Fibroblast of pulmonary artery (primary cell): ENCODE measurements around the gene IL2RA.

Source experiments
- DNase-seq: peaks from one replicate; pipeline ENCODE4 v3.0.0-alpha.2; 2010; ENCODE audit warnings: low read depth
- H3K4me3 ChIP-seq: replicated peaks from 2 replicates; pipeline ENCODE4 v1.5.1; 2011; ENCODE audit warnings: low read depth, mild to moderate bottlenecking, control low read depth, low read length, moderate library complexity
- TF ChIP-seq, protein P1 (sequence below): IDR thresholded peaks from 2 replicates; pipeline ENCODE4 v1.5.1; 2011; ENCODE audit warnings: mild to moderate bottlenecking, control low read depth, low read length, inconsistent platforms; ENCODE audit errors: missing control alignments

Gene IL2RA

DNA sequence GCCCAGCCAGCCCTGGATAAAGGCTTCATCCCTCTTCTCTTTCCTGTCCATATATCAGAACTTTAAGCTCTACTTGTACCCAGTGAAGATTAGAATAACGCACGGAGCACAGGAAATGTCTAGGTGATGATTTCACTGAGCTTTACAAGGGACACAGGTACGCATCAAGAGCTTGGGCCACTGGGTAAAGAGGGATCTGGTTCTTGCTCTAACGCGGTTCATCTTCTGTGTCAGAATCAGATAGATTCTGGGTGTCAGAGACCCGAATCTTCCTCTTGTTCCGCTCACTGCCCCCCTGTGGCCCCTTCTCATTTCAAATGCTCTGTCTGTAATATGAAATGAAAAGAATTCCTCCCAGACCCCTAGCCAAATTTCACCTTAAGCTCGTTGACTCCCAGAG is 24.7 kb downstream of the IL2RA start:
- no peak for DNase-seq
- TF ChIP-seq, protein P1, sequence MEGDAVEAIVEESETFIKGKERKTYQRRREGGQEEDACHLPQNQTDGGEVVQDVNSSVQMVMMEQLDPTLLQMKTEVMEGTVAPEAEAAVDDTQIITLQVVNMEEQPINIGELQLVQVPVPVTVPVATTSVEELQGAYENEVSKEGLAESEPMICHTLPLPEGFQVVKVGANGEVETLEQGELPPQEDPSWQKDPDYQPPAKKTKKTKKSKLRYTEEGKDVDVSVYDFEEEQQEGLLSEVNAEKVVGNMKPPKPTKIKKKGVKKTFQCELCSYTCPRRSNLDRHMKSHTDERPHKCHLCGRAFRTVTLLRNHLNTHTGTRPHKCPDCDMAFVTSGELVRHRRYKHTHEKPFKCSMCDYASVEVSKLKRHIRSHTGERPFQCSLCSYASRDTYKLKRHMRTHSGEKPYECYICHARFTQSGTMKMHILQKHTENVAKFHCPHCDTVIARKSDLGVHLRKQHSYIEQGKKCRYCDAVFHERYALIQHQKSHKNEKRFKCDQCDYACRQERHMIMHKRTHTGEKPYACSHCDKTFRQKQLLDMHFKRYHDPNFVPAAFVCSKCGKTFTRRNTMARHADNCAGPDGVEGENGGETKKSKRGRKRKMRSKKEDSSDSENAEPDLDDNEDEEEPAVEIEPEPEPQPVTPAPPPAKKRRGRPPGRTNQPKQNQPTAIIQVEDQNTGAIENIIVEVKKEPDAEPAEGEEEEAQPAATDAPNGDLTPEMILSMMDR = no peak
- H3K4me3 ChIP-seq = no peak overlapping the region

DNA sequence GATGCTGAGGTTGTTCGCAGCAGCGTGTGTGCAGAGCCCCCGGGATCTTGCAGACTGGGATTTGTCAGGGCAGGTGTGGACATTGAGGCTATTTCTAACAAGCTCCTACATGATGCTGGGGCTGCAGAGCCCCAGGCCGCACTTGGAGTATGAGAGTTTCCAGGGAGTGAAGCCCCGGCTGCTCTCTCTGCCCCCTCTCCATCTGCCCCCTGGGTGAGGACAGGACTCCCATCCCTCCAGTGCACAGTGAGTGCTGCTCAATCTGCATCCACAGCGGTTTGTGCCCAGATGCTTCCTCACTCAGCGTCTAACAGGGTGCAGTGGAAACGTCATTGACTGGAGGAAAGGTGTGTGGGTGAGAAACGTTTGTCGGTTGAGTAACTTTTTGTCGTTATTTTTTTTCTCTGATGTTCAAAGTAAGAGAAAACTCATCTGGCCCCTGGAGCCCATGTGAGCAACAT is 25.3 kb downstream of the IL2RA start:
- TF ChIP-seq, protein P1 = no peak
- no peak overlapping the region for H3K4me3 ChIP-seq
- no peak for DNase-seq

DNA sequence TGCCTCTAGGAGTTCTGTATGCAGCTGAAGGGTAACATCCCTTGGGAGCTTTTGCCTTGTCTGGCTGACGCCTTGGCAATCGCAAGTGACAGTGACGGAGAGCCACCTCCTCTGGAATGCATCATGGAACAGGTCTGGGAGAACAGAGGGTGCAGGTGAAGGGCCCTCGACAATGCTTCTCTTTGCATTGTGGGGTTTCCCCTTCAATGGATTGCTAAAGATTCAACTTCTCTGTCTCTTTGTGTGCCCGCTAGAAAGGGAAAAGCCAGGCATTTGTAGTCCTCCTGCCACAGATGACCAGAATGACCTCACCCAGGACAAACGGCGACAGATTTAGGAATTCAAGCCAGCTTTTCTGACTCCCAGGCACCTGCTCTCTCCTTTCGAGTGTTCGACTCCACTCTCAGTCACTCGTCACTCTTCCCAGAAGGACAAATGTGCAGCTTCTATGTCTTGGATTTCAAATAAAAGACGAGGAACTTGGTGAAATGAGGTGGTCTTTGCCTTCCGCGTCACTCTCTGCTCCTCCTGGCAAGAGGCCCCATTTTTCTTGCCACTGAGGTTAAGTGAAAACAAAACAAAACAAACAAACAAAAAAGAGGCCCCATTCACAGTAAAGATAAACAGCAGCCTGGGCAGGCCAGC is 26.1 kb downstream of the IL2RA start:
- TF ChIP-seq, protein P1 = no peak
- DNase-seq = no peak
- H3K4me3 ChIP-seq = no peak overlapping the region

DNA sequence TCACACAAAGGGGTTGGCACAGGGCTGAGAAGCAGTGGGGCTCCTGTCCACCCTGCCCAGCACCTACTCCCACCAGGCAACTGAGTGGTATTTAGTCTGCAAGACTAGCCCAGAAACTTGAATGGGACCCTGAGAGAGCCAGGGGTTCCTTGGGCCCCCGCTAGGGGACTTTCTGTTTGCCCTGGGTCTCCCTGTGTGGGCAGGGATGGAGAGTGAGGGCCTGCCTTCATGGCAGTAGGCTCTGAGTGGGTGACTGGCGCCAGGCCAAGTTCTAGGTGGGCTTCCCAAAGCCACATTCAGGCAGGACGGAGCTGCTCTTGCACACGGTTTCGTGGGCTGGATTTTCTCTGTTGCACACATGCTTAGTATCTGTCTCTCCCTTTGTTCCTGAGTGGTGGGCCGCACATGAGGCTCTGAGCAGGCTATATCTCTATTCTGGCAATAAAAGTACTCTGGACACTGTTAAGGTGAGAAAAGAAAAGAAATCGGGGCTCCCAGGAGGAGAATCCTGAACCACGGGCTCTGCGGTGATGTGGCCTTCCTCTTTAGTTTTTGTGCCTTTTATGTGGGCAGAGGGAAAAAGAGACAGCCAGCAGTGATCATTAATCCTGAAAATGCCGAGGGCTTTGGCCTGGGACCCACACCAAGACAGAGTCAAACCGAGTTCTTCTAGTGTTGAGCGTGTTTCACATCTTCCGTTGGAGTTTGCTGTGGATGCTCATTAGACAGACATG is 26.9 kb downstream of the IL2RA start:
- no peak for DNase-seq
- no peak overlapping the region for H3K4me3 ChIP-seq
- TF ChIP-seq, protein P1 = no peak

DNA sequence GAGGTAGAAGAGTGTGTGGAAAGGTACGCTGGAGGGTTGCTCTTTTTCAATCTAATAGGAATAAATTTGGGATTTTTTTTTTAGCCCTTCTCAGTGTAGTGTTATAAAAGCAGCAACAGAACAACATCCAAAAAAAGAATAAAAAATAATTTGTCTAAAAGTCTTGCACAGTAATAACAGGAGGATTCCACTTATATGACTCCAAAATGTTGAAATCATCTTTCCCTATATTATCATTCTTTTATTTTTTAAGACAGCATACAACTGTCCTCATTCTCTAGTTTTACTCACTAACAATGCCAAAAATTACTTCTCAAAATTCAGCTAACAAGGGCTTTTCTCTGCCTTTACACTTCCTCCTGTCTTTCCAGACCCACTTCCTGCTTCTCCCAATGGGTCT is 27.8 kb downstream of the IL2RA start:
- no peak for DNase-seq
- TF ChIP-seq, protein P1 = no peak

DNA sequence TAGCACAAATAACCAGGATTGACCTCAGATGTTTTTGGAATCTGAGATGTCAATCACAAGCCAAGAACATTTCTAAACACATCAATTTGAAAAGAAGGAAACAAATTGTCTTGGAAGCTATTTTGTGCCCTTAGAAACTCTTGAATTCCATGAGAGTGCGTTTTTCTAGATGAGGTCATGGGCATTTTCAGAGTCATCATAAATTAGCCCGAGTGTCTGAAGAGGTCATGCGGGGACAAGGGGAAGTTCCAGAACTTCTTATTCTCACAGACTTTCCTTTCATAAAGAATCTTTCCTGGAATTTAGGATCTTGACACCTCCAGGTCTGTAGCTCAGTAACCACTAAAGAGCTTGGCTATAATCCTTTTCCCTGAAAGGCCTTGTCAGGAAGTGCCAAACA is 28.2 kb downstream of the IL2RA start:
- DNase-seq = no peak
- TF ChIP-seq, protein P1 = no peak
- no peak overlapping the region for H3K4me3 ChIP-seq

More for the DNA sequence above, 27.8 kb downstream of the IL2RA start:
- H3K4me3 ChIP-seq = no peak overlapping the region

DNA sequence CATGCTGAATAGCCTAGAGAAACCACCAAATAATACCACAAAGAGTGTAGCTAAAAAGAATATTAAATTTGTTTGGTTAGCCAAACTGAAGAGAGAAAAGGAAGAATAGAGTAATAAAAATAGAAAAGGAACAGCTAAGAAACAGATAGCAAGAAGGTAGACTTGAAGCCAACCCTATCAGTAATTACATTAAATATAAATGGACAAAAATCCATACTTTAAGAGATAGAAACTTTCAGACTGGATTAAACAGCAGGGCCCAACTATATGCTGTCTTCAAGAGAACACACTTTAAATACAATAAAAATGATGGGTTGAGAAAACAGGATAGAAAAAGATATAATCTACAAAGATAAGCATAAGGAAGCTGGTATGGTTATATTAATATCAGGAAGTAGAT is 31.2 kb downstream of the IL2RA start:
- H3K4me3 ChIP-seq = no peak overlapping the region
- DNase-seq = no peak
- TF ChIP-seq, protein P1 = no peak
